DND-41 (cell line): ENCODE data around the gene FRS2.

Source experiments
- EZH2 ChIP-seq: IDR thresholded peaks from 3 replicates; pipeline ENCODE4 v1.6.1; 2012; ENCODE audit warnings: borderline replicate concordance, low read depth, mild to moderate bottlenecking, moderate library complexity, low read length, inconsistent platforms; ENCODE audit not compliant: severe bottlenecking
- TF ChIP-seq, protein P1 (sequence below): IDR thresholded peaks from 2 replicates; pipeline ENCODE4 v1.5.1; 2012; ENCODE audit warnings: borderline replicate concordance, low read length, moderate library complexity, mild to moderate bottlenecking; ENCODE audit not compliant: poor library complexity, severe bottlenecking; ENCODE audit errors: extremely low read depth

DNA sequence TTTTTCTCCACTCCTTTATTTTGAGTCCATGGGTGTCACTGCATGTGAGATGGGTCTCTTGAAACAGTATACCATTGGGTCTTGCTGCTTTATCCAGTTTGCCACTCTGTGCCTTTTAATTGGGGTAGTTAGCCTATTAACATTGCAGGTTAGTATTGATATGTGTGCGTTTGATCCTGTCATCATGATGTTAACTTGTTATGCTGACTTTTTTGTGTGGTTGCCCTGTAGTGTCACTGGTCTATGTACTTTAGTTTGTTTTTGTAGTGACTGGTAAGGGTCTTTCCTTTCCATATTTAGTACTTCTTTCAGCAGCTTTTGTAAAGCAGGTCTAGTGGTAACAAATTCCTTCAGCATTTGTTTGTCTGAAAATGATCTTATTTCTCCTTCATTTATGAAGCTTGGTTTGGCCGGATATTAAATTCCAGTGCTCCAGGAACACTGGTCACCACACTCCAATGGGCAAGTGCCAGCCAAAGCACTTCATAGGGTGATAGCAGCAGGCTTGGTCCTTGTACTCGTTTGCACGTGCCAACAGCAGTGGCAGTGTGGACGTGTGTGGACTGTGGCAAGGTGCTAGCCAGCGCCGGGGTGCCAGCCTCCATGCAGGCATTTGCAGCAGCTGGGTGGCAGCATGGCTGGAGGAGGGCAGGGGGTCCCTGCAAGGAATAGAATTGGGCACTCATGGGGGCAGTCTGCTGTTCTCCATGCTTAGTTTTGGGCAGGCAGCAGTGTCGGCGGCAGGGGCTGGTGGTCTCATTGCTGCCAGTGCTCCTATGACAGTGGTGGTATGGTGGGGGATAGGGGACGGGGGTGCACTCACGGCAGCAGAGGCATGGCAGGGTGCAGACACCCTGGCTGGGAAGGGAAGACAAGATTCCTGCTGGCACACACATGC, 53.5 kb downstream of the FRS2 start:
- TF ChIP-seq, protein P1, sequence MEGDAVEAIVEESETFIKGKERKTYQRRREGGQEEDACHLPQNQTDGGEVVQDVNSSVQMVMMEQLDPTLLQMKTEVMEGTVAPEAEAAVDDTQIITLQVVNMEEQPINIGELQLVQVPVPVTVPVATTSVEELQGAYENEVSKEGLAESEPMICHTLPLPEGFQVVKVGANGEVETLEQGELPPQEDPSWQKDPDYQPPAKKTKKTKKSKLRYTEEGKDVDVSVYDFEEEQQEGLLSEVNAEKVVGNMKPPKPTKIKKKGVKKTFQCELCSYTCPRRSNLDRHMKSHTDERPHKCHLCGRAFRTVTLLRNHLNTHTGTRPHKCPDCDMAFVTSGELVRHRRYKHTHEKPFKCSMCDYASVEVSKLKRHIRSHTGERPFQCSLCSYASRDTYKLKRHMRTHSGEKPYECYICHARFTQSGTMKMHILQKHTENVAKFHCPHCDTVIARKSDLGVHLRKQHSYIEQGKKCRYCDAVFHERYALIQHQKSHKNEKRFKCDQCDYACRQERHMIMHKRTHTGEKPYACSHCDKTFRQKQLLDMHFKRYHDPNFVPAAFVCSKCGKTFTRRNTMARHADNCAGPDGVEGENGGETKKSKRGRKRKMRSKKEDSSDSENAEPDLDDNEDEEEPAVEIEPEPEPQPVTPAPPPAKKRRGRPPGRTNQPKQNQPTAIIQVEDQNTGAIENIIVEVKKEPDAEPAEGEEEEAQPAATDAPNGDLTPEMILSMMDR, result no peak
- no peak for TF ChIP-seq EZH2
